GM12801 (cell line): ENCODE results near the gene WFDC1.

Source experiments
- TF ChIP-seq, protein P1 (sequence below): IDR thresholded peaks from one replicate; pipeline ENCODE4 v1.5.1; 2011; ENCODE audit warnings: control low read depth; ENCODE audit not compliant: insufficient read length; ENCODE audit errors: extremely low read depth

Gene WFDC1

DNA sequence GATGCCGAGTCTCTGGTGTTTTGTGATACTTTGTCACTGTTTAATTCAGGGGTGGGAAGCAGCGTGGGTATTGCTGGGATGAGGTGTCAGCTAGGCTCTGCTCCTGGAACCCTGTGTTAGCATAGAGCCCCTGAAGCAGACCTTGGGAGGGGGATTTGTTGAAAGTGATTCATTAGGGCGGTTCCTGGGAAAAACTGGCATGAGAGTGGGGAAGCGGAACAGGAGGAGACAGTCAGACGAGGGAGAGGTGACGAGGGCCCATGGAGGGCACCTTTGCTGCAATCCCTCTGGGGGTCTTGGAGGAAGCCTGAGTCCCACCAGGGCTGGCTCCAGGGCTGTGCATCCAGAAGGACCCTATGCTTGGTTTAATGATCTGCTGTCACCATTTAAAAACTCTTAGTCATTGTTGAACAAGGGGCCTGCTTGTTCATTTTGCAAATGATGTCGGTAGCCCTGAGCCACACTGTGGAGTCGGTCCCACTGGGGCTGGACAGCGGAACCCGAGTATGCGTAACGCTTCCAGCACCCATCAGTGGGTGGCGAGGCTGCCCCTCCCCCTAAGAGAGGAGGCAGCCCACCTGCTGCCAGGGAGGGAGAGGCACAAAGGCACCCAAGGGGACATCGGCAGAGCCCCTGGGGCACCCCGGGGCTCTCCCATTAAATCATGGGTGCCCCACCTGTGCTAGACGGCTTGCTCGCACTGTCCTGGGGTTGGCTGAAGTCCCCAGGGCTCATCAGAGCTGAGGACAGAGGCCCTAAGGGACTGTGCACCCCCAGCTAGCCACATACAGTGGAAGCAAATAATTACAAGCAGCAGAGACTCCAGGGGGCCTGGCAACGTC is 35.4 kb downstream of the WFDC1 start:
- TF ChIP-seq, protein P1, sequence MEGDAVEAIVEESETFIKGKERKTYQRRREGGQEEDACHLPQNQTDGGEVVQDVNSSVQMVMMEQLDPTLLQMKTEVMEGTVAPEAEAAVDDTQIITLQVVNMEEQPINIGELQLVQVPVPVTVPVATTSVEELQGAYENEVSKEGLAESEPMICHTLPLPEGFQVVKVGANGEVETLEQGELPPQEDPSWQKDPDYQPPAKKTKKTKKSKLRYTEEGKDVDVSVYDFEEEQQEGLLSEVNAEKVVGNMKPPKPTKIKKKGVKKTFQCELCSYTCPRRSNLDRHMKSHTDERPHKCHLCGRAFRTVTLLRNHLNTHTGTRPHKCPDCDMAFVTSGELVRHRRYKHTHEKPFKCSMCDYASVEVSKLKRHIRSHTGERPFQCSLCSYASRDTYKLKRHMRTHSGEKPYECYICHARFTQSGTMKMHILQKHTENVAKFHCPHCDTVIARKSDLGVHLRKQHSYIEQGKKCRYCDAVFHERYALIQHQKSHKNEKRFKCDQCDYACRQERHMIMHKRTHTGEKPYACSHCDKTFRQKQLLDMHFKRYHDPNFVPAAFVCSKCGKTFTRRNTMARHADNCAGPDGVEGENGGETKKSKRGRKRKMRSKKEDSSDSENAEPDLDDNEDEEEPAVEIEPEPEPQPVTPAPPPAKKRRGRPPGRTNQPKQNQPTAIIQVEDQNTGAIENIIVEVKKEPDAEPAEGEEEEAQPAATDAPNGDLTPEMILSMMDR = no peak

DNA sequence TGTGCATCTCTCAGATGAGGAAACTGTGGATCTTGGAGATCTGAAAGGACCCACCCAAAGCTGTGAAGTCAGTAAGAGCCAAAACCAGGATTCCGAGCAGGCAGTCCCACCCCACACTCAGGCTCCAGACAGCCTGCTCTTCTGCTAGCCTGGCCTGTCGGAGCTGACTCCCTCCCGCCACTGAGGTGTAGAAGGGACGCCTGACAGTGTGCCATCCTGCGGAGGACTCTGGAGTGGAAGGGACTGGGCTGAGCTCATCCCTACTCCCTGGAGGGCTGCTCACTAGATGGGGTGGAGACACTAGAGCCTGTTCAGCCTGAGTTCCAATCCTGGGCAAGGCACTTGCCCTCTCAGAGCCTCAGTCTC is 36.0 kb downstream of the WFDC1 start:
- TF ChIP-seq, protein P1 = no peak

DNA sequence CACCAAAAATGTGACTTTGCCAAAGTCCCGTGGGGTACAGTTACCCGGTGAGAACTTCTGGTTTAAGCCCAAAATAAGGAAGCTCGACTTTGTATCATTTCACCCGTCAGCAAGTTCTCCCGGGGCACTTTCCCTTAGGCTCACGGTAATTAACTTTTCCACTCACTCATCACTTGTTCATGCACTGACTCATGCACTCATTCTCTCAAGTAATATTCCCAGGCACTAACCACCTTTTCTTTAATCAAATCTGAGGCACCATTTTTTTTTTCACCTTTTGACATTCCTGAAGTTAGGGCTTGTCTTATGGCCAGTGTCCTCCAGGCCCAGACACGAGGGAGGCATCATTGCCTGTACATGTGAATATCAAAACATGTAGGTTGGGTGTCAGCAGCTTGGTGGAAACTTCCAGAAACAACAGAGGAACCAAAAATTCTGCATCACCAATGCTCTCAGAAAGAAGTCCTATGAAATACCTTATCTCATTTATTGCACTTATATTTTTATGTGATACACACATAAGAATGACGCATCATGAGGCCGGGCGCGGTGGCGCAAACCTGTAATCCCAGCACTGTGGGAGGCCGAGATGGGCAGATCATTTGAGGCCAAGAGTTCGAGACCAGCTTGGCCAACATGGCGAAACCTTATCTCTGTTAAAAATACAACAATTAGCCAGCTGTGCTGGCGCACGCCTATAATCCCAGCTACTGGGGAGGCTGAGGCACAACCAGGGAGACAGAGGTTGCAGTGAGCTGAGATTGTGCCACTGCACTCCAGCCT is 37.5 kb downstream of the WFDC1 start:
- TF ChIP-seq, protein P1 = no peak

DNA sequence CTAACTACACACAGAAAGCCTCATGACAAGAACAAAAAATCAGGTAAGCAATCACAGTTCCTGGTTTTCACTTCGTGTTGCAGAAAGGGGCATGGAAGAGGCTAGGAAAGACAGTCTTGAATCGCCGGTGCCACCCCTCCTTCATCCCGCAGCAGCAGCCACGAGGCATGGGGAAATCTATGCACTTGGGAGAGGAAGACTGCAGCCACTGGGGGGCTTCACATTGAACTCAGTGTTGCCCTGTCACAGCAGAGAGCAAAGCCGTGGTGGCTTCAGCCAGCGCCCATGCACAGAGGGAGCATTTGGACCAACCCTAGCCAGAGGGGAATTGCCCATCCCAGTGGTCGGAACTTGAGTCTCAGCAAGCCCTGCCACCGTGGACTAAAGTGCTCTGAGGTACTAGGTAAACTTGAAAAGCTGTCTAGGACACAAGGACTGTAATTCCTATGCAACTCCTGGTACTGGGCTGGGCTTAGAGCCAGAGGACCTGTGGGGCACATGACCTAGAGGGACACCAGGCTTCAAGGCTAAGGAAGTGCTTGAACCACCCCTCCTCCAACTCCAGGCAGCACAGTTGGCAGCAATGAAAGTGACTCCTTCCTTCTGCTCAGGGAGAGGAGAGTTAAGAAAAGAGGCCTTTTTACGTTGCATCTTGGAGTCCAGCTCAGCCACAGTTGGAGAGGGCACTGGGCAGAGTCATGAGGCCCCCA is 38.5 kb downstream of the WFDC1 start:
- TF ChIP-seq, protein P1 = no peak

DNA sequence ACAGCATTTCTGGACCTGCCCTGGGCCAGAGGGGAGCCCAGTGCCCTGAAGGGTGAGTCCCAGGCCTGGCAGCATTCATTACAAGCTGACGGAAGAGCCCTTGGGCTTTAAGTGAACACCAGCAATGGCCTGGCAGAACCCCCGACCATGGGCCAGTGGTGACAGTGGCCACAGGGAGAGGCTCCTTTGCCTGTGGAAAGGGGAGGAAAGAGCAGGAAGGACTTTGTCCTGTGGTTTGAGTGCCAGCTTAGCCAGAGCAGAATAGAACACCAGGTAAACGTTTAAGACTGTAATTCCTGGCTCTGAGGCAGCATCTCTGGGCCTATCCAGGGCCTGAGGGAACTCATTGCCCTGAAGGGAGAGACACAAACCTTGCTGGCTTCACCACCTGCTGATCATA is 39.4 kb downstream of the WFDC1 start:
- TF ChIP-seq, protein P1 = no peak

DNA sequence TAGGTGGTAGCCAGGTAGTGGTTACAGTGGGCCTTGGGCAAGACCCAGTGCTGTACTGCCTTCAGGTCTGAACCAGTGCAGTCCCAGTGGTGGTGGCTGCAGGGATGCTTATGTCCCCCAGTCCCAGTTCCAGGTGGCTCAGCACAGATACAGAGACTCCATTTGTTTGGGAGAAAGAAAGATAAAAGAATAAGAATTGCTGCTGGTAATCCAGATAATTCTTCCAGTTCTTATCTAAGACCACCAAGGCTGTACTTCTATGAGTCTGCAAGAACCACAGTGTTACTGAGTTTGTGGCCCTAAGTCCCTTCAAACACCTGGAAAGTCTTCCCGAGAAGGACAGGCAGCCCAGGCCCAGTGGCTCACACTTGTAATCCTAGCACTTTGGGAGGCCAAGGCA is 39.8 kb downstream of the WFDC1 start:
- TF ChIP-seq, protein P1 = no peak

DNA sequence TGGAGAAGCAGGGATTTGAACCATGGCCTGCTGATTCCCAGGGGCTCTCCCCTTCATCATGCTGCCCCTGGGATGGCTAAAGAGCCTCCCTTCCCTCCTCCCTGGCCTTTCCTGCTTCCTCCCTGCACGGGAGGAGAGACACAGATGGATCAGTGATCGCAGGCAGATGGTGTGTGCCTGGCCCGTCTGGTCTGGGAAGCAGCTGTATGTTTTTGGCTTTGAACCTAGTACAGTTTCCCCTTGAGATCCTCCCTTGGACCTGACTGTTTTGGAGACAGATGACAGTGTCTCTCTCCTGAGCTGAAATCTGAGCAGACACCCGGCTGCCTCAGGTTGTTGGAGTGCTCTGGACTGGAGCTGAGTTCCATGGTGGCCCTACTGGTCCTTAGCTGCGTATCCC is 44.6 kb downstream of the WFDC1 start:
- TF ChIP-seq, protein P1 = no peak
